OCI-LY3 (cell line): ENCODE measurements around the gene RSKR.
"Not testable (repeated sequence)": the region's sequence is repeated elsewhere in the genome, so short reads cannot be mapped to it uniquely, and the experiment has no call there.

ENCODE experiments used
- H2AFZ ChIP-seq: fragments of 200-600, 300-600 bp; shearing (Covaris generic); 2 replicates; pipeline ENCODE4 v1.6.0; 2014; ENCODE audit warnings: antibody characterized with exemption, low read depth, low read length
- H3K27ac ChIP-seq: fragments of 200-600, 300-600 bp; sonication (generic); 2 replicates; pipeline ENCODE4 v1.5.1; 2014; ENCODE audit warnings: mild to moderate bottlenecking, low read length, moderate library complexity, mixed read lengths
- H3K27me3 ChIP-seq: fragments of 200-600, 300-600 bp; sonication (generic); 2 replicates; pipeline ENCODE4 v1.6.1; 2014; ENCODE audit warnings: low read depth, low read length, mixed read lengths
- H3K36me3 ChIP-seq: fragments of 200-600, 300-600 bp; sonication (generic); replicated peaks from 2 replicates; pipeline ENCODE3; 2014; ENCODE audit warnings: low read depth, low read length, mixed read lengths
- H3K4me1 ChIP-seq: fragments of 300-600, 200-600 bp; sonication (generic); 2 replicates; pipeline ENCODE4 v1.6.1; 2014; ENCODE audit warnings: low read length, mixed read lengths
- H3K4me2 ChIP-seq: fragments of 200-600, 300-600 bp; sonication (generic); 2 replicates; pipeline ENCODE4 v1.6.1; 2014; ENCODE audit warnings: low read length, mixed read lengths
- H3K4me3 ChIP-seq: fragments of 300-600, 200-600 bp; sonication (generic); 2 replicates; pipeline ENCODE4 v1.5.1; 2014; ENCODE audit warnings: antibody characterized with exemption, mild to moderate bottlenecking, low read length, moderate library complexity
- H3K79me2 ChIP-seq: fragments of 300-600, 200-600 bp; shearing (Covaris generic); 2 replicates; pipeline ENCODE4 v1.6.1; 2014; ENCODE audit warnings: mild to moderate bottlenecking, low read length, mixed read lengths
- H3K9ac ChIP-seq: fragments of 300-600, 200-600 bp; shearing (Covaris generic); 2 replicates; pipeline ENCODE4 v1.6.0; 2014; ENCODE audit warnings: mild to moderate bottlenecking, low read length, moderate library complexity
- H3K9me3 ChIP-seq: fragments of 200-600, 300-600 bp; shearing (Covaris generic); 2 replicates; pipeline ENCODE4 v1.6.1; 2014; ENCODE audit warnings: low read length, mixed read lengths; ENCODE audit not compliant: insufficient read depth
- H4K20me1 ChIP-seq: fragments of 200-600, 300-600 bp; sonication (generic); 2 replicates; pipeline ENCODE4 v1.6.1; 2016; ENCODE audit warnings: low read length, mixed read lengths; ENCODE audit not compliant: insufficient read depth
- EZH2phosphoT487 ChIP-seq: fragments of 200-600 bp; shearing (Covaris generic); IDR thresholded peaks from 2 replicates; pipeline ENCODE4 v1.6.1; 2018; ENCODE audit warnings: antibody characterized with exemption, mixed run types, low read depth
- TF ChIP-seq, protein P1 (sequence below): fragments of 200-600, 300-600 bp; sonication (generic); IDR thresholded peaks from 2 replicates; pipeline ENCODE4 v1.5.1; 2014; ENCODE audit warnings: antibody characterized with exemption, low read length, low read depth

Gene RSKR

DNA sequence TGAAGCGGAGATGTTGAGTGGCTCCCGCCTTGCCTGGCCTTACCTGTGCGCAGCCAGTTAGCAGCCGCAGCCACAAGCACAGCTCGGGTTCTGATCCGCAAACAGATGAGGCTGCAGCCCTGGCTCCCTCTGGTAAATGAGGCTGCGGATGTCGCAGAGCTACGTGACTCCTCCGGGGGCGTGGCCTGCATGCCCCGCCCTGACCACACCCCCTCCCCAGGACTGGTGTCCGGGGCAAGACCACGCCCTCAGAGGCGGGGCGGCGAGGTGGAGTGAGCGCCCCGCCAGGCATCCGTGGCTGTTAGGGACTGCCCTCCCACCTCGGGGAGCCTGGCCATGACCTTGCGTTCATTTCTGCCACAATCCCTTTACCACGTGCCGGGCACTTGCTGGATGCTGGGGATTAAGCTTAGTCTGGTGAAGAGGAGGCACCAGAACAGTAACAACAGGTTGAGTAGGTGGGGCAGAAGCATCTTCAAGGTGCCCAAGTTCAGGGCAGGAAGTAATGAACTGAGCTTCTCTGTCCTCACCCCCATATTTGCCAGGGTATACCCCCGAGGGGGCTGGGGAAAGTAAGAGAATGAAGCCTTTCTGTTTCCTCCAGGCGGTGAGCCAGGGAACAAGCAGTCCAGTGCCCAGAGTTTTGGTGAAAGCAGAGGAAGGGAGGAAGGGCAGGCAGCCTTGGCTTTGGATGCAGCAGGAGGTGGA is 37.1 kb downstream of the RSKR start, which contains the start of gene ALDOC:
Gene ALDOC (minus strand): TSS at position 138 of the 708 bp plus-strand sequence. CDS start 1,363 bp downstream, outside the sequence.
- Histone ChIP-seq H3K27me3 (no peaks in the 10 kb centered on the region), H3K79me2 (no peaks in the 10 kb centered on the region), H2AFZ (0 out of 2 replicates have a peak within 1 kb of the TSS, but pooled peaks have one; percentile 31), H3K9ac (peak within 1 kb of the TSS; percentile 48; the same call in 1 of the 2 replicates), H3K4me3 (peak within 1 kb of the TSS; percentile 76), H3K4me1 (peaks cover 42% of the 10 kb centered on the region), H4K20me1 (peaks cover 5% of the 10 kb centered on the region; the same call in 1 of the 2 replicates), H3K4me2 (peak within 1 kb of the TSS; percentile 68), H3K36me3 (peaks cover 76% of the 10 kb centered on the region), H3K27ac (peak within 1 kb of the TSS; percentile 44), H3K9me3 (no peaks in the 10 kb centered on the region)
- TF ChIP-seq EZH2phosphoT487 = no peak

DNA sequence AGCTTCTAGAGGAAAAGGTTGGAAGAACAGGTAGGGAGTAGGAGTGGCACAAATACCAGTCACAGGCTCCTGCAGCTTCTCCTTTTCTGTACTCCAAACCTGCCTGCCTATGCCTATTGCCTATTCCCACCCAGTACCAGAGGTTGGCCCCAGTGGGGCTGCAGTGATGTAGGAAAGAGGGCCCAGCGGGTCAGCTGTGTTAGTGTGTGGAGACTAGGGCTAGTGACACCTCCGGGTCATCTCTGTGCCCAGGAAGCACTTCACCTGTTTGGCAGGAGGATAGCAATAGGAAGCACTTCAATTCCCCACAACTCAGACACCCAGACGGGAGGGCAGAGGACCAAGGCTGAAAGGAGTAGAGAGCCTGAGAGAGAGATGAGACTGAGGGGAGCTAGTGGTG is 38.0 kb downstream of the RSKR start:
- Histone ChIP-seq H3K36me3 (peaks cover 73% of the 10 kb centered on the region), H3K4me2 (peak overlapping the region; percentile 68)

DNA sequence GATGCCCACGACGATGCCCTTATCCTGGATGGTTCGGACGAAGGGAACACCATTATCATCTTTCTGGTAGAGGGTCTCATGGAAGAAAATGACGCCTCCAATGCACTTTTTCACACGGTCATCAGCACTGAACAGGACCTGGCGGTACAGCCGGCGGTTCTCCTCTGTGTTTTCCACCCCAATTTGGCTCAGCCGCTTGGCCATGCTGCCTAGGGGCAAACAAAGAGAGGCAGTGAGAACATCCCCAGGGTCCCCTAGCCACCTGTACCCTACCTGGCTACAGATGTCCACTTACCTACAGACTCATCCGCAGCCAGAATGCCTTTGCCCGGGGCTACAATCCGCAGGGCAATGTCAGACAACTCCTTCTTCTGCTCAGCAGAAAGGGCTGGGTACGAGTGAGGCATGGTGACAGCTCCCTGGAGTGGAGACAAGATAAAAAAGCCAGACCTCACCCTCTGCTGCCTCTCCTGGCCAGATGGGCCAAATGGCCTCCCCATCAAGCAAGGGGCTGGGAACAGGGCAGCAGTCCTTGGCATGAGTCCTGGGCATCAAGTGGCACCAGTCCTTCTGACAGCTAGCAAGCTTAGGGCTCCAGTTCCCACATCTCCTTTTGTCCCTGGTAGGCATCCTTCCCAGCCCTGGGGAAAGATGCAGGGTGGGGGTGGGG is 38.7 kb downstream of the RSKR start:
- Histone ChIP-seq H3K4me1 (peaks cover 39% of the 10 kb centered on the region), H2AFZ (no peak overlapping the region), H3K9me3 (no peaks in the 10 kb centered on the region), H3K4me3 (no peak overlapping the region), H3K36me3 (peaks cover 66% of the 10 kb centered on the region), H4K20me1 (0 out of 2 replicates have a peak, but pooled peaks cover 5% of the 10 kb centered on the region), H3K79me2 (peaks cover 8% of the 10 kb centered on the region), H3K27ac (no peak overlapping the region), H3K27me3 (no peaks in the 10 kb centered on the region), H3K4me2 (peak overlapping the region; percentile 68), H3K9ac (no peak overlapping the region)
- no peak for TF ChIP-seq EZH2phosphoT487
- TF ChIP-seq, protein P1, sequence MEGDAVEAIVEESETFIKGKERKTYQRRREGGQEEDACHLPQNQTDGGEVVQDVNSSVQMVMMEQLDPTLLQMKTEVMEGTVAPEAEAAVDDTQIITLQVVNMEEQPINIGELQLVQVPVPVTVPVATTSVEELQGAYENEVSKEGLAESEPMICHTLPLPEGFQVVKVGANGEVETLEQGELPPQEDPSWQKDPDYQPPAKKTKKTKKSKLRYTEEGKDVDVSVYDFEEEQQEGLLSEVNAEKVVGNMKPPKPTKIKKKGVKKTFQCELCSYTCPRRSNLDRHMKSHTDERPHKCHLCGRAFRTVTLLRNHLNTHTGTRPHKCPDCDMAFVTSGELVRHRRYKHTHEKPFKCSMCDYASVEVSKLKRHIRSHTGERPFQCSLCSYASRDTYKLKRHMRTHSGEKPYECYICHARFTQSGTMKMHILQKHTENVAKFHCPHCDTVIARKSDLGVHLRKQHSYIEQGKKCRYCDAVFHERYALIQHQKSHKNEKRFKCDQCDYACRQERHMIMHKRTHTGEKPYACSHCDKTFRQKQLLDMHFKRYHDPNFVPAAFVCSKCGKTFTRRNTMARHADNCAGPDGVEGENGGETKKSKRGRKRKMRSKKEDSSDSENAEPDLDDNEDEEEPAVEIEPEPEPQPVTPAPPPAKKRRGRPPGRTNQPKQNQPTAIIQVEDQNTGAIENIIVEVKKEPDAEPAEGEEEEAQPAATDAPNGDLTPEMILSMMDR = no peak

More for the DNA sequence above, 38.0 kb downstream of the RSKR start:
- H2AFZ ChIP-seq, H3K27me3 ChIP-seq, H4K20me1 ChIP-seq, H3K79me2 ChIP-seq, H3K9me3 ChIP-seq, H3K27ac ChIP-seq: not testable (repeated sequence)
- peak overlapping the region; percentile 69 for H3K4me3 ChIP-seq
- peak overlapping the region; percentile 20; the same call in 1 of the 2 replicates for H3K9ac ChIP-seq
- peaks cover 43% of the 10 kb centered on the region for H3K4me1 ChIP-seq

DNA sequence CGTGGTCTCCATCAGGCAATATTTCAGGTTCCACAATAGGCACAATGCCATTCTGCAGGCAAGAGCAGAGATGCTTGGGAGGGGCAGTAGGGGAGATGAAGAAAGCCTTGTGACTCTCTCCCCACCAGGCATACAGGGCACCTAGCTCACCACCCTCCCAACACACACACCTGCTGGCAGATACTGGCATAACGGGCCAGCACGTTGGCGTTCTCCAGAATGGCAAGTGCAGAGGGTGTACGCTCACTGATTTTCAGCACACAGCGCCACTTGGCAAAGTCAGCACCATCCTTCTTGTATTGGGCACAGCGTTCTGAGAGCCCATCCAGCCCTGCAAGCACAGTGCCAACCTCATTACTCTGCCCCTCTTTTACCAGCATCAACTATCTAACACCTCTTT is 39.5 kb downstream of the RSKR start:
- Histone ChIP-seq H3K4me3 (no peak overlapping the region), H4K20me1 (no peaks in the 10 kb centered on the region), H3K36me3 (peaks cover 59% of the 10 kb centered on the region), H3K4me1 (peaks cover 39% of the 10 kb centered on the region), H3K79me2 (peaks cover 10% of the 10 kb centered on the region), H3K9me3 (no peaks in the 10 kb centered on the region), H3K27ac (no peak overlapping the region), H2AFZ (no peak overlapping the region), H3K4me2 (no peak overlapping the region), H3K27me3 (no peaks in the 10 kb centered on the region), H3K9ac (no peak overlapping the region)
- no peak for TF ChIP-seq EZH2phosphoT487
- TF ChIP-seq, protein P1 = no peak
